Natural killer cell treated with Interleukin-12 subunit alpha and Interleukin-12 subunit beta and Interleukin-15 and Interleukin-18, amount 100 ng/mL, for 72 hours (primary cell): ENCODE measurements around the gene PRR20G. TPM values are rescaled to one million over a fixed set of nuclear protein-coding genes. Genes with fewer than 3 reads are reported as not detected.
A peak's percentile ranks its signal among the peaks of the same experiment; 100 is the strongest.

Experiments used
- ATAC-seq, 2 donors: fragments of 150-1000 bp; cut with Tn5 transposase in 1 of 2; sonication (Bioruptor Pico), chemical (Tn5 transposase) in 1 of 2; 2 replicates each; pipeline ENCODE4 v1.10.0; 2021
- DNase-seq: peaks from one replicate; pipeline ENCODE4 v3.0.0; 2022; ENCODE audit warnings: low spot score
- H3K27ac Mint-ChIP-seq, 2 donors: 1 replicate in 1 of 2; 2 replicates in 1 of 2; pipeline ENCODE4 v1.8.0; 2022; ENCODE audit warnings: mixed read lengths in 2 of 2, mild to moderate bottlenecking in 1 of 2, moderate library complexity in 1 of 2
- H3K27me3 Mint-ChIP-seq, 2 donors: 1 replicate in 1 of 2; 2 replicates in 1 of 2; pipeline ENCODE4 v1.8.0; 2022; ENCODE audit warnings: mixed read lengths in 2 of 2
- H3K36me3 Mint-ChIP-seq: one replicate; pipeline ENCODE4 v1.8.0; 2022; ENCODE audit warnings: mixed read lengths
- H3K4me1 Mint-ChIP-seq, 2 donors: 1 replicate in 1 of 2; 2 replicates in 1 of 2; pipeline ENCODE4 v1.8.0; 2022; ENCODE audit warnings: low read depth in 2 of 2, mixed read lengths in 2 of 2, mild to moderate bottlenecking in 1 of 2
- H3K4me3 Mint-ChIP-seq: one replicate; pipeline ENCODE4 v1.8.0; 2022; ENCODE audit warnings: mixed read lengths
- H3K9me3 Mint-ChIP-seq: 2 replicates; pipeline ENCODE4 v1.8.0; 2022; ENCODE audit warnings: mixed read lengths
- total RNA-seq, 2 donors: library from RNA; stranded (reverse); gene quantifications; one replicate each; pipeline ENCODE4 v1.2.3, GENCODE V29; 2022

Gene PRR20G
- total RNA-seq, 2 donors from 2014 or later = not detected

GRCh38 chr3:127264794-127265514 is 22.9 kb downstream of the PRR20G start:
- no peaks in the 10 kb centered on the region for H3K9me3 Mint-ChIP-seq
- no peaks in the 10 kb centered on the region for H3K36me3 Mint-ChIP-seq
- no peaks in the 10 kb centered on the region for H3K4me1 Mint-ChIP-seq
- peaks cover 3 to 17% of the 10 kb centered on the region in 2 donors for H3K27me3 Mint-ChIP-seq
- DNase-seq (no peak), ATAC-seq (peak in 1 of 2 donors; percentile 11)
- no peak overlapping the region for H3K4me3 Mint-ChIP-seq
- H3K27ac Mint-ChIP-seq = no peak overlapping the region

- Mint-ChIP-seq H3K36me3 (no peaks in the 10 kb centered on the region), H3K27ac (no peak overlapping the region), H3K4me1 (no peaks in the 10 kb centered on the region), H3K4me3 (no peak overlapping the region), H3K9me3 (no peaks in the 10 kb centered on the region), H3K27me3 (peaks cover 3 to 17% of the 10 kb centered on the region in 2 donors)
- ATAC-seq (no peak), DNase-seq (no peak)
Observed at GRCh38 chr3:127264292-127264691, 23.6 kb downstream of the PRR20G start.

- H3K27me3 Mint-ChIP-seq = peaks cover 3 to 15% of the 10 kb centered on the region in 2 donors
- H3K9me3 Mint-ChIP-seq = no peaks in the 10 kb centered on the region
- DNase-seq (no peak), ATAC-seq (no peak)
- no peak overlapping the region for H3K4me3 Mint-ChIP-seq
- no peaks in the 10 kb centered on the region for H3K36me3 Mint-ChIP-seq
- no peaks in the 10 kb centered on the region for H3K4me1 Mint-ChIP-seq
- H3K27ac Mint-ChIP-seq = no peak overlapping the region
Observed at GRCh38 chr3:127263586-127264231, 24.1 kb downstream of the PRR20G start.

- Mint-ChIP-seq H3K9me3 (no peaks in the 10 kb centered on the region), H3K4me1 (no peaks in the 10 kb centered on the region), H3K36me3 (no peaks in the 10 kb centered on the region), H3K4me3 (no peak overlapping the region), H3K27ac (no peak overlapping the region), H3K27me3 (peaks cover 3 to 12% of the 10 kb centered on the region in 2 donors)
- no peak for DNase-seq
- ATAC-seq = no peak
Observed at GRCh38 chr3:127263037-127263436, 24.8 kb downstream of the PRR20G start.

- H3K36me3 Mint-ChIP-seq = no peaks in the 10 kb centered on the region
- DNase-seq (no peak), ATAC-seq (no peak)
- H3K27me3 Mint-ChIP-seq = peaks cover 3 to 12% of the 10 kb centered on the region in 2 donors
- no peaks in the 10 kb centered on the region for H3K9me3 Mint-ChIP-seq
- no peak overlapping the region for H3K27ac Mint-ChIP-seq
- no peaks in the 10 kb centered on the region for H3K4me1 Mint-ChIP-seq
- H3K4me3 Mint-ChIP-seq = no peak overlapping the region
Observed at GRCh38 chr3:127262533-127262932, 25.3 kb downstream of the PRR20G start.

GRCh38 chr3:127261925-127262324 is 25.9 kb downstream of the PRR20G start:
- Mint-ChIP-seq H3K9me3 (no peaks in the 10 kb centered on the region), H3K27me3 (peaks cover 3 to 9% of the 10 kb centered on the region in 2 donors), H3K36me3 (no peaks in the 10 kb centered on the region), H3K27ac (no peak overlapping the region), H3K4me1 (no peaks in the 10 kb centered on the region), H3K4me3 (no peak overlapping the region)
- DNase-seq (no peak), ATAC-seq (no peak)

- peaks cover 3 to 12% of the 10 kb centered on the region in 2 donors for H3K27me3 Mint-ChIP-seq
- H3K9me3 Mint-ChIP-seq = no peaks in the 10 kb centered on the region
- ATAC-seq (no peak), DNase-seq (no peak)
- no peak overlapping the region for H3K4me3 Mint-ChIP-seq
- no peak overlapping the region for H3K27ac Mint-ChIP-seq
- H3K4me1 Mint-ChIP-seq = no peaks in the 10 kb centered on the region
- H3K36me3 Mint-ChIP-seq = no peaks in the 10 kb centered on the region
Observed at GRCh38 chr3:127260826-127261555, 26.9 kb downstream of the PRR20G start.

GRCh38 chr3:127260416-127260815 is 27.4 kb downstream of the PRR20G start:
- no peaks in the 10 kb centered on the region for H3K9me3 Mint-ChIP-seq
- no peak for ATAC-seq

GRCh38 chr3:127259882-127260281 is 28.0 kb downstream of the PRR20G start:
- peaks cover 3 to 13% of the 10 kb centered on the region in 2 donors for H3K27me3 Mint-ChIP-seq
- no peaks in the 10 kb centered on the region for H3K9me3 Mint-ChIP-seq
- no peaks in the 10 kb centered on the region for H3K36me3 Mint-ChIP-seq
- no peaks in the 10 kb centered on the region for H3K4me1 Mint-ChIP-seq
- H3K27ac Mint-ChIP-seq = no peak overlapping the region
- H3K4me3 Mint-ChIP-seq = no peak overlapping the region
- DNase-seq (no peak), ATAC-seq (no peak)

More at GRCh38 chr3:127260416-127260815, 27.4 kb downstream of the PRR20G start:
- Mint-ChIP-seq H3K27me3 (peaks cover 3 to 13% of the 10 kb centered on the region in 2 donors), H3K27ac (no peak overlapping the region), H3K4me1 (no peaks in the 10 kb centered on the region), H3K4me3 (no peak overlapping the region), H3K36me3 (no peaks in the 10 kb centered on the region)
- DNase-seq = no peak

- Mint-ChIP-seq H3K9me3 (no peaks in the 10 kb centered on the region), H3K4me3 (no peak overlapping the region), H3K27ac (no peak overlapping the region), H3K36me3 (no peaks in the 10 kb centered on the region), H3K4me1 (no peaks in the 10 kb centered on the region), H3K27me3 (peaks cover 3 to 8% of the 10 kb centered on the region in 2 donors)
- ATAC-seq (no peak), DNase-seq (no peak)
Observed at GRCh38 chr3:127258733-127259132, 29.1 kb downstream of the PRR20G start.

GRCh38 chr3:127257351-127257750 is 30.5 kb downstream of the PRR20G start:
- Mint-ChIP-seq H3K27ac (no peak overlapping the region), H3K4me1 (no peaks in the 10 kb centered on the region), H3K36me3 (no peaks in the 10 kb centered on the region), H3K9me3 (no peaks in the 10 kb centered on the region), H3K4me3 (no peak overlapping the region), H3K27me3 (peaks cover 3 to 8% of the 10 kb centered on the region in 2 donors)
- no peak for DNase-seq
- ATAC-seq = no peak

- H3K27me3 Mint-ChIP-seq = peaks cover 3 to 13% of the 10 kb centered on the region in 2 donors
- ATAC-seq (no peak), DNase-seq (no peak)
- H3K9me3 Mint-ChIP-seq = no peaks in the 10 kb centered on the region
- no peak overlapping the region for H3K4me3 Mint-ChIP-seq
- no peaks in the 10 kb centered on the region for H3K36me3 Mint-ChIP-seq
- no peaks in the 10 kb centered on the region for H3K4me1 Mint-ChIP-seq
- H3K27ac Mint-ChIP-seq = no peak overlapping the region
Observed at GRCh38 chr3:127256733-127257271, 31.0 kb downstream of the PRR20G start.

- Mint-ChIP-seq H3K27me3 (peaks cover 3 to 16% of the 10 kb centered on the region in 2 donors), H3K4me1 (no peaks in the 10 kb centered on the region), H3K27ac (no peak overlapping the region), H3K4me3 (no peak overlapping the region), H3K9me3 (no peaks in the 10 kb centered on the region), H3K36me3 (no peaks in the 10 kb centered on the region)
- ATAC-seq (no peak), DNase-seq (no peak)
Observed at GRCh38 chr3:127256138-127256537, 31.7 kb downstream of the PRR20G start.

GRCh38 chr3:127255516-127255915 is 32.3 kb downstream of the PRR20G start:
- no peaks in the 10 kb centered on the region for H3K36me3 Mint-ChIP-seq
- DNase-seq = no peak
- peaks cover 3 to 16% of the 10 kb centered on the region in 2 donors for H3K27me3 Mint-ChIP-seq
- no peak overlapping the region for H3K4me3 Mint-ChIP-seq
- H3K4me1 Mint-ChIP-seq = no peaks in the 10 kb centered on the region
- no peak overlapping the region for H3K27ac Mint-ChIP-seq
- no peak for ATAC-seq
- no peaks in the 10 kb centered on the region for H3K9me3 Mint-ChIP-seq
